Smooth muscle cell (in vitro differentiated cells): ENCODE measurements around the gene ZBTB7C. TPM values are rescaled to one million over a fixed set of nuclear protein-coding genes. Genes with fewer than 3 reads are reported as not detected.

ENCODE experiments used
- DNase-seq: peaks from one replicate; lab custom pipeline; 2025; ENCODE audit not compliant: unreplicated experiment; lab: John Stamatoyannopoulos, UW
- H2AFZ ChIP-seq: fragments of 200-600 bp; sonication (generic); 2 replicates; pipeline ENCODE4 v1.6.0; 2016; ENCODE audit warnings: antibody characterized with exemption, low read depth, mild to moderate bottlenecking
- H3F3A ChIP-seq: fragments of 200-600 bp; sonication (generic); 2 replicates; pipeline ENCODE4 v1.6.0; 2017; ENCODE audit warnings: antibody characterized with exemption, low read depth
- H3K27ac ChIP-seq: fragments of 200-600 bp; sonication (generic); 2 replicates; pipeline ENCODE4 v1.5.1; 2016; ENCODE audit warnings: low read depth, mild to moderate bottlenecking
- H3K27me3 ChIP-seq: fragments of 200-600 bp; sonication (generic); 2 replicates; pipeline ENCODE4 v1.6.1; 2016; ENCODE audit warnings: low read depth, mild to moderate bottlenecking
- H3K36me3 ChIP-seq: fragments of 200-600 bp; sonication (generic); 2 replicates; pipeline ENCODE4 v1.5.1; 2016; ENCODE audit warnings: low read depth
- H3K4me1 ChIP-seq: fragments of 200-600 bp; sonication (generic); 2 replicates; pipeline ENCODE4 v1.5.1; 2016; ENCODE audit warnings: low read depth
- H3K4me2 ChIP-seq: fragments of 200-600 bp; sonication (generic); 2 replicates; pipeline ENCODE4 v1.6.0; 2016; ENCODE audit warnings: mild to moderate bottlenecking
- H3K4me3 ChIP-seq: fragments of 200-600 bp; sonication (generic); 2 replicates; pipeline ENCODE4 v1.5.1; 2016; ENCODE audit warnings: mild to moderate bottlenecking
- H3K79me2 ChIP-seq: fragments of 200-600 bp; sonication (generic); 2 replicates; pipeline ENCODE4 v1.6.0; 2016; ENCODE audit warnings: low read depth, mild to moderate bottlenecking
- H3K9ac ChIP-seq: fragments of 200-600 bp; sonication (generic); 2 replicates; pipeline ENCODE4 v1.6.0; 2016; ENCODE audit warnings: low read depth
- H3K9me3 ChIP-seq: fragments of 200-600 bp; sonication (generic); replicated peaks from 2 replicates; pipeline ENCODE4 v1.5.1; 2016; ENCODE audit warnings: low read depth
- H4K20me1 ChIP-seq: fragments of 200-600 bp; sonication (generic); 2 replicates; pipeline ENCODE4 v1.6.0; 2016; ENCODE audit warnings: low read depth
- WGBS: methylation state at CpG from one replicate; pipeline ENCODE4 v1.1.7; 2016; ENCODE audit warnings: low lambda C conversion rate; 5-methylcytosine and 5-hydroxymethylcytosine counted together
- polyA plus RNA-seq: library from polyadenylated mRNA; unstranded; fragments of >200 nt; fragmentation: Nextera tagmentation; extraction: Ambion mirVana; gene quantifications from 2 replicates; pipeline ENCODE4 v1.2.1, GENCODE V29; 2016
- total RNA-seq: library from RNA; depleted of rRNA; stranded (reverse); fragments of >200 nt; gene quantifications from 2 replicates; pipeline ENCODE4 v1.2.3, GENCODE V29; 2014
- TF ChIP-seq, protein P1 (sequence below): fragments of 200-600 bp; sonication (generic); IDR thresholded peaks from 2 replicates; pipeline ENCODE4 v1.5.1; 2017; ENCODE audit warnings: borderline replicate concordance, mild to moderate bottlenecking, antibody characterized with exemption; ENCODE audit not compliant: insufficient read depth, poor library complexity, severe bottlenecking

Gene ZBTB7C
- total and polyA plus RNA-seq, 2 experiments from 2014 or later, result 0.48 to 0.63 TPM

DNA sequence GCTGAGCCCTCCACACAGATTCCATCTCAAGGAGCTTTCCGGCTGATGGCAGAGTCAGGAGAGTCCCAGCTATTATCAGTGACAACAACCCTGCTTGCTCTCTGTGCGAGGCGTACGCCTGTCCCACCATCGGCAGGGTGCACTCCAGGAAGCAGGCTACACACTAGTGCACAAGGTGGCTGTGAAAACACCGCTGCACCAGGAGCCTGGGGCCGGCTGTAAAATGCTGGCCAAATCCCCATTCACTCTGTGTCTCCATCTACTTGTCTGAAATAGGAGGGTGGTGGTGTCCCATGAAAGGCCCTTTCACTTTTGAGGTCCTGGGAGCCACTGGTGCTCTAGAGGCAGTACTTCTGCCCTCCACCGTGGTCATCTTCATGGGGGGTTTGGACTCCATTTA is 295.5 kb downstream of the ZBTB7C start:
- H3K27me3 ChIP-seq, result no peaks in the 10 kb centered on the region
- H3K27ac ChIP-seq, result no peak overlapping the region
- H3K9ac ChIP-seq, result no peak overlapping the region
- 95% methylated on average over 8 of the region's 8 CpGs for WGBS
- no peak overlapping the region for H3K4me3 ChIP-seq
- no peaks in the 10 kb centered on the region for H3K9me3 ChIP-seq
- no peak for DNase-seq
- H3F3A ChIP-seq, result no peaks in the 10 kb centered on the region
- TF ChIP-seq, protein P1, sequence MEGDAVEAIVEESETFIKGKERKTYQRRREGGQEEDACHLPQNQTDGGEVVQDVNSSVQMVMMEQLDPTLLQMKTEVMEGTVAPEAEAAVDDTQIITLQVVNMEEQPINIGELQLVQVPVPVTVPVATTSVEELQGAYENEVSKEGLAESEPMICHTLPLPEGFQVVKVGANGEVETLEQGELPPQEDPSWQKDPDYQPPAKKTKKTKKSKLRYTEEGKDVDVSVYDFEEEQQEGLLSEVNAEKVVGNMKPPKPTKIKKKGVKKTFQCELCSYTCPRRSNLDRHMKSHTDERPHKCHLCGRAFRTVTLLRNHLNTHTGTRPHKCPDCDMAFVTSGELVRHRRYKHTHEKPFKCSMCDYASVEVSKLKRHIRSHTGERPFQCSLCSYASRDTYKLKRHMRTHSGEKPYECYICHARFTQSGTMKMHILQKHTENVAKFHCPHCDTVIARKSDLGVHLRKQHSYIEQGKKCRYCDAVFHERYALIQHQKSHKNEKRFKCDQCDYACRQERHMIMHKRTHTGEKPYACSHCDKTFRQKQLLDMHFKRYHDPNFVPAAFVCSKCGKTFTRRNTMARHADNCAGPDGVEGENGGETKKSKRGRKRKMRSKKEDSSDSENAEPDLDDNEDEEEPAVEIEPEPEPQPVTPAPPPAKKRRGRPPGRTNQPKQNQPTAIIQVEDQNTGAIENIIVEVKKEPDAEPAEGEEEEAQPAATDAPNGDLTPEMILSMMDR, result no peak
- H3K36me3 ChIP-seq, result no peaks in the 10 kb centered on the region
- H4K20me1 ChIP-seq, result no peaks in the 10 kb centered on the region
- no peak overlapping the region for H2AFZ ChIP-seq
- no peaks in the 10 kb centered on the region for H3K79me2 ChIP-seq
- H3K4me1 ChIP-seq, result no peaks in the 10 kb centered on the region
- H3K4me2 ChIP-seq, result no peak overlapping the region

DNA sequence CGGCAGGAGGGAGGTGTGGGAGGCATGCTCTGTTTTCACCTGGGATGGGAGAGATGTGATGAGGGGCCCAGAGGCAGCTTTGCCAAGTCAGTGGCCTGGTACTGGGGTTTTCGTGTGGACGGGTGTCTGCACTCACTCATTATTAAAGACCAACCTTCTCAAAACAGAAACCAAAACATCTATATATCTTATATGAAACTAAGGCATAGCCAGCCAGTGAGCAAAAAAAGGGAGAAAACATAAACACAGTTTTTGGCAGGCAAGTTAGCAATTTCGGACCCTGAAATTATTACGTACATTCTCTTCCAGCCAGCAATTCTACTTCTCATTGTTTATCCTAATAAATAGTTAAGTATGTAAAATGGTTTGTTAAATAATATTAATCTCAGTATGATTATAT is 297.6 kb downstream of the ZBTB7C start:
- no peaks in the 10 kb centered on the region for H3K4me1 ChIP-seq
- TF ChIP-seq, protein P1, result no peak
- no peaks in the 10 kb centered on the region for H3K9me3 ChIP-seq
- H3K79me2 ChIP-seq, result no peaks in the 10 kb centered on the region
- 91% methylated on average over 5 of the region's 5 CpGs for WGBS
- H2AFZ ChIP-seq, result no peak overlapping the region
- H3K9ac ChIP-seq, result no peak overlapping the region
- peaks cover 3% of the 10 kb centered on the region for H3K27me3 ChIP-seq
- H3K4me3 ChIP-seq, result no peak overlapping the region
- no peaks in the 10 kb centered on the region for H4K20me1 ChIP-seq
- no peak for DNase-seq
- no peaks in the 10 kb centered on the region for H3K36me3 ChIP-seq
- no peak overlapping the region for H3K4me2 ChIP-seq
- no peak overlapping the region for H3K27ac ChIP-seq
- H3F3A ChIP-seq, result no peaks in the 10 kb centered on the region

DNA sequence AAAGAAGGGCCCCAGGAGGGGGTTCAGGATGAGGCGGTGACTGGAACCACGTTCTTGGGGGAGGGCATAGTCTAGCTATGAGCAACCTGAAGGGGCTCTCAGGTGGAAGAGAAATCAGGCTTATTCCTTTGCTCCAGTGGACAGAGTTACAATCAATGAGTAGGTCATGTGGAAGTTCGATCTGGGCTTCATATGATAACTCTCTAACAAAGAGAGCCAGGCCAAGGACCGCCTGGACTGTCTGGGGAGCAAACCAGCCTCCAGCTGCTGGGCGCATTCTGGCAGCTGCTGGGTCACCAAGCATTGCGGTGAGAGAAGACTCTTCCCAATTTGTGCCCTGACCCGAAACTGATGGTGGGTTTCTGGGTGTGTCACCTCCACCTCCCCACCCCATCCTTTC is 298.4 kb downstream of the ZBTB7C start:
- H3K4me3 ChIP-seq, result no peak overlapping the region
- H2AFZ ChIP-seq, result no peak overlapping the region
- H3K9me3 ChIP-seq, result no peaks in the 10 kb centered on the region
- no peaks in the 10 kb centered on the region for H4K20me1 ChIP-seq
- H3K4me2 ChIP-seq, result no peak overlapping the region
- DNase-seq, result no peak
- H3K4me1 ChIP-seq, result no peaks in the 10 kb centered on the region
- H3K27ac ChIP-seq, result no peak overlapping the region
- no peak overlapping the region for H3K9ac ChIP-seq
- TF ChIP-seq, protein P1, result no peak
- H3K27me3 ChIP-seq, result peaks cover 8% of the 10 kb centered on the region
- 85% methylated on average over 7 of the region's 7 CpGs for WGBS
- no peaks in the 10 kb centered on the region for H3K79me2 ChIP-seq
- H3K36me3 ChIP-seq, result no peaks in the 10 kb centered on the region
- H3F3A ChIP-seq, result no peaks in the 10 kb centered on the region

DNA sequence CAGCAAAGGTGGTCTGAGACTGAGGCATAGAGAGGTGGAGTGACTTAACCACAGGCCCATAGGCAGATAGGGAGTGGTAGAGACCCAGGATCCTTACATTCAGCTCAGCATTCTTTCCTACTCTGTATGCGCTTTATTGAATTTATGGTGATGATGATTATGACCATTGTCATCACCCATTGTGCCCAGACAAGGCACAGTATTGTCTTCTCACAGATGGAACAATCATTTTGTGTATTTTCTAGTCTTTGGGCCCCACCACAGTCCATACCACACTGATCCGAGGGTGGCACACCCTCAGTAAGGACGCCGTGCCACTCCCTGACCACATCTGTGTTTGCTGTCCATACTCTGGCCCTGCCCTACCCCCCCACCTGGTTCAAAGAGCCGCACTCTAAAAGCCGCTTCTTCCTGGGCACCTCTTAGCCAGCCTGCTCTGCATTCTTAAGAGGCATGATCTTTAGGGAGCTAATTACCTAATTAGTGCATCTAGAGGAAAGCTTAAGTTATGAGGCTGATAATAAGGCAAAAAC is 299.2 kb downstream of the ZBTB7C start:
- H3K27me3 ChIP-seq, result peaks cover 10% of the 10 kb centered on the region
- no peak overlapping the region for H3K4me3 ChIP-seq
- 87% methylated on average over 6 of the region's 6 CpGs for WGBS
- H3K36me3 ChIP-seq, result no peaks in the 10 kb centered on the region
- no peak overlapping the region for H3K4me2 ChIP-seq
- no peaks in the 10 kb centered on the region for H3F3A ChIP-seq
- DNase-seq, result no peak
- no peaks in the 10 kb centered on the region for H3K9me3 ChIP-seq
- no peaks in the 10 kb centered on the region for H3K79me2 ChIP-seq
- H4K20me1 ChIP-seq, result no peaks in the 10 kb centered on the region
- H3K4me1 ChIP-seq, result no peaks in the 10 kb centered on the region
- no peak overlapping the region for H2AFZ ChIP-seq
- TF ChIP-seq, protein P1, result no peak
- no peak overlapping the region for H3K27ac ChIP-seq
- H3K9ac ChIP-seq, result no peak overlapping the region
